Mammary epithelial cell (primary cell): ENCODE data around the gene SLC5A5.

Experiments used
- CTCF ChIP-seq, 2 donors: IDR thresholded peaks in 1 of 2; conservative IDR thresholded peaks in 1 of 2; 2 replicates each; pipeline ENCODE4 v1.5.1; 2011 to 2012; ENCODE audit warnings: inconsistent platforms in 2 of 2, low read length in 2 of 2, mild to moderate bottlenecking in 2 of 2, control low read depth in 1 of 2, low read depth in 1 of 2; ENCODE audit not compliant: insufficient read depth in 1 of 2; ENCODE audit errors: extremely low read depth in 1 of 2
- EZH2 ChIP-seq: IDR thresholded peaks from 2 replicates; pipeline ENCODE4 v1.6.1; 2012; ENCODE audit warnings: low read length, inconsistent platforms, borderline replicate concordance

GRCh38 chr19:17886515-17886914 is 14.8 kb downstream of the SLC5A5 start:
- TF ChIP-seq CTCF (conservative IDR thresholded peaks at IDR 0.05 in 1 of 2, IDR thresholded peaks at IDR 0.05 in 1 of 2; ENCODE audit: extremely low read depth in 1 of 2, insufficient read depth in 1 of 2, low read depth in 1 of 2, low read length in 2 of 2) (no peak), EZH2 (no peak)
